GM19240 (cell line): ENCODE data around the gene PTDSS2.
"Not testable (repeated sequence)": the region's sequence is repeated elsewhere in the genome, so short reads cannot be mapped to it uniquely, and the experiment has no call there.

Experiments
- DNase-seq: peaks from one replicate; pipeline ENCODE4 v3.0.0; 2011; ENCODE audit warnings: low spot score; ENCODE audit not compliant: insufficient read length

The PTDSS2 gene

DNA sequence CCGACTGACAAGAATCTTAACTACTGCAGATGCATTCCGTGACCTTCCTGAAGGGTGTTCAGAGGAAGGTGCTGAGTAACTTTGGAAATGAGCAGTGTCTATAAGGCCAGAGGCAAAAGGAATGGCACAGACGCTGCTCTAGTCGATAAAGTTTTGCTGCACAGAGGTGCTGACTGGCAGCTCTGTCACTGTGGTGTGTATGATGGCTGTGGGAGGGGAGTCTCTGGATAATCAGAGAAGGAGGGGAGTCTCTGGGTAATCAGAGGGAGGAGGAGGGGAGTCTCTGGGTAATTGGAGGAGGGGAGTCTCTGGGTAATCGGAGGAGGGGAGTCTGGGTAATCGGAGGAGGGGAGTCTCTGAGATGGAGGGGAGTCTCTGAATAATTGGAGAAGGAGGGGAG is 18.4 kb downstream of the PTDSS2 start:
- no peak for DNase-seq

DNA sequence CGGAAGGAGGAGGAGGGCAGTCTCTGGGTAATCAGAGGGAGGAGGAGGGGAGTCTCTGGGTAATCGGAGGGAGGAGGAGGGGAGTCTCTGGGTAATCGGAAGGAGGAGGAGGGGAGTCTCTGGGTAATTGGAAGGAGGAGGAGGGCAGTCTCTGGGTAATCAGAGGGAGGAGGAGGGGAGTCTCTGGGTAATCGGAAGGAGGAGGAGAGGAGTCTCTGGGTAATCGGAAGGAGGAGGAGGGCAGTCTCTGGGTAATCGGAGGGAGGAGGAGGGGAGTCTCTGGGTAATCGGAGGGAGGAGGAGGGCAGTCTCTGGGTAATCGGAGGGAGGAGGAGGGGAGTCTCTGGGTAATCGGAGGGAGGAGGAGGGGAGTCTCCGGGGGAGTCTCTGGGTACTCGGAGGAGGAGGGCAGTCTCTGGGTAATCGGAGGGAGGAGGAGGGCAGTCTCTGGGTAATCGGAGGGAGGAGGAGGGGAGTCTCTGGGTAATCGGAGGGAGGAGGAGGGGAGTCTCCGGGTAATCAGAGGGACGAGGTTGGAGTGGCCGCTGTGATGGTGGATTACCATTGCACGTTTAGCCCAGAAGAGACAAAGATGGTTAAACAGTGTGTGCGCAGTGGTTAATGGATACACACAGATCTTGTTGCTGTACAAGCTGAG is 19.1 kb downstream of the PTDSS2 start:
- not testable (repeated sequence) for DNase-seq

DNA sequence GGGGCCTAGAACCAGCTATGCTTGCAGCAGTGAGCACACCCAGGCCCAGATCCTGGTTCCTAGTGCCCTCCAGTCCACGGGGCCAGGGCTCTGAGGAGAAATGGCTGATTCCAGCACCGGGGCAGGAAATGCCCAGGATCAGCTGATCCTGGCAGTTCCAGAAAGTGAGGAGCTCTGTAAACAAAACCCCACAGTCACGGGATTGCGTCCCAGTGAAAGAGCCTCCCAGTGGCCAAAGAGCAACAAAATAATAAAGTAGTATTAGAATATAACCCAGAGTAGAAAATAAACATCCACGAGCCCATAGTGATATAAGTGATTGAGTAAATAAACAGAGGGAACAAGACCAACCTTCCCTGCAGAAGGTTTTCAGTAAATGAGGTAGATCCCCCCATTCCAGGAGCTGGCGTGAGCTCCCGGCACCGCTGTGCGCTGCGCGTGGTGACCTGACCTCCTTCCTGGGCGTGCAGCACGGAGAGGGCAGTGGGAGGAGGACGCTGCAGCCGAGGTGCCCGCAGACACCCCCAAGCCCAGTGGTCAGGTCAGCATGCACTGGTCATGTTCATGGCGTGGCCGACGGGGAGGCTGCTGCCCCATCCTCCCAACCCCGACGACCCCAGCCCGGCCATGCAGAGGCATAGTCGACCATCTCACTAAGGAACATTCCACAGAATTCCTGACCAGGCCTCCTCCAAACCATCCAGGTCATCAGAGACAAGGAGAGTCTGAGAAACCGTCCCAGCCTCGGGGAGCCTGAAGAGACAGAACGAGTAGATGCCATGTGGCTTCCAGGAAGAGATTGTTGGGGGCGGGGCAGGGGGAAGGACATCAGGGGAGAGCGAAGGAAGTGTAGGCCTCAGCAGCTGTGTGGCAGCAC is 19.8 kb downstream of the PTDSS2 start:
- no peak for DNase-seq

DNA sequence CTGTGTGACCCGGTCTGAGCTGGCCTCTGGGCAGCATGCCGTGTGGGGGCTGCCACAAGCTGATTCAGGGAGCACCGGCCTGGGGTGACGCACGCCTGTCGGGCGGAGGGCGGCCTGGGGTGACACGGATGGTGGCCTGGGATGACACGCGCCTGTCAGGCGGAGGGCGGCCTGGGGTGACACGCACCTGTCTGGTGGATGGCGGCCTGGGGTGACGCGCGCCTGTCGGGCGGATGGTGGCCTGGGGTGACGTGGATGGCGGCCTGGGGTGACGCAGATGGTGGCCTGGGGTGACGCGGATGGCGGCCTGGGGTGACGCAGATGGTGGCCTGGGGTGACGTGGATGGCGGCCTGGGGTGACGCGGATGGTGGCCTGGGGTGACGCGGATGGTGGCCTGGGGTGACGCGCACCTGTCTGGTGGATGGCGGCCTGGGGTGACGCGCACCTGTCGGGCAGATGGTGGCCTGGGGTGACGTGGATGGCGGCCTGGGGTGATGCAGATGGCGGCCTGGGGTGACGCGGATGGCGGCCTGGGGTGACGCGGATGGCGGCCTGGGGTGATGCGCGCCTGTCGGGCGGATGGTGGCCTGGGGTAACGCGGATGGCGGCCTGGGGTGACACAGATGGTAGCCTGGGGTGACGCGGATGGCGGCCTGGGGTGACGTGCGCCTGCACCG is 21.5 kb downstream of the PTDSS2 start:
- no peak for DNase-seq

DNA sequence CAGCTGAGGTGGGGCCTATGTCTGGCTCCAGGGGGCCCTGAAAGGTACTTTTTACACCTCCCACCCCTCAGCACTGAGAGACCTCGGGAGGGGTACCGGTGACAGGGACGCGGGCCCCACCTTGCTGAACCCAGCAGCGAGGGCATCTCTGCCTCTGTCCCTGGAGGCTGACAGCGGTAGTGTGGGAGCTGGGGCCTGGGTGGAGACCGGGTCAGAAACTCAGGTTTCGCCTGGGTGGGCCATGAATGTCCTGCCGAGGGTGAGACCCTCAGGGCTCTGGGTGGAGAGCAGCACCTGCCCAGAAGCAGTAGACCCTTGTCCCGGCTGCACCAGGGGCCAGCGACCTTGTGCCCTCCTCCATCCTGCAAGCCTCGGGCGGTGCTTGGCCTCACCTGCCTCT is 22.2 kb downstream of the PTDSS2 start:
- no peak for DNase-seq

DNA sequence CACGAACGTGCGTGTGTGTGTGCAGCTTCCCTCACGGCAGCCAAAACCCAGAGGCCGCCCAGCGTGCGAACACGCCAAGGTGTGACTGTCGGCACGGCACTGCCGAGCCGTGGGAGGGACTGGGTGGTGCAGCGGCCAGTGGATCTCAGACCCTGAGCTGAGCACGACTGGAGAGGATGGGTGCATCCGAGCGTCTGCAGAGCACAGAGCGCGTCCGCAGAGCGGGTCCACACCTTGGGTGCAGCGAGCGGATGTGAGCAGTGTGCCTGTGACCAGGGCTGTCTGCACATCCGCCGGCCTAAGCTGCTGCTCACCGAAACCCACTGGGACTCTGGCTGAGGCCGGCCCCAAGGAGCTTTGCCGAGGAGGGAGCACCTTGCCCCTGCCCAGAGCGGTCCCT is 22.7 kb downstream of the PTDSS2 start:
- DNase-seq = no peak

DNA sequence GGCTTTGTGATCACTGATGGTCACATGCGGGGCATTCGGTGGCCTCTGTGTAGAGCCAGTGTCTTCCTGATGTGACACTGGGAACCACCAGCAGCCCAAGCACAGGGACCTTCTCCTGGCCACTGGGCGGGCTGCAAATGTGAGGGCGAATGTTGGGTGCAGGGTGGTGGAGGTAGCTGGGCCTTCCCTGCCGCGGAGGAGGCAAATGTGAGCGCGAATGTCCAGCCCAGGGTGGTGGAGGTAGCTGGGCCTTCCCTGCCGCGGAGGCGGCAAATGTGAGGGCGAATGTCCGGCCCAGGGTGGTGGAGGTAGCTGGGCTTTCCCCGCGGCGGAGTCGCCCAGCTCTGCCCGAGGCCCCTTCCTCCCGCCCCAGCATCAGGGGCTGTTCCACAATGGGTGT is 23.3 kb downstream of the PTDSS2 start:
- no peak for DNase-seq

DNA sequence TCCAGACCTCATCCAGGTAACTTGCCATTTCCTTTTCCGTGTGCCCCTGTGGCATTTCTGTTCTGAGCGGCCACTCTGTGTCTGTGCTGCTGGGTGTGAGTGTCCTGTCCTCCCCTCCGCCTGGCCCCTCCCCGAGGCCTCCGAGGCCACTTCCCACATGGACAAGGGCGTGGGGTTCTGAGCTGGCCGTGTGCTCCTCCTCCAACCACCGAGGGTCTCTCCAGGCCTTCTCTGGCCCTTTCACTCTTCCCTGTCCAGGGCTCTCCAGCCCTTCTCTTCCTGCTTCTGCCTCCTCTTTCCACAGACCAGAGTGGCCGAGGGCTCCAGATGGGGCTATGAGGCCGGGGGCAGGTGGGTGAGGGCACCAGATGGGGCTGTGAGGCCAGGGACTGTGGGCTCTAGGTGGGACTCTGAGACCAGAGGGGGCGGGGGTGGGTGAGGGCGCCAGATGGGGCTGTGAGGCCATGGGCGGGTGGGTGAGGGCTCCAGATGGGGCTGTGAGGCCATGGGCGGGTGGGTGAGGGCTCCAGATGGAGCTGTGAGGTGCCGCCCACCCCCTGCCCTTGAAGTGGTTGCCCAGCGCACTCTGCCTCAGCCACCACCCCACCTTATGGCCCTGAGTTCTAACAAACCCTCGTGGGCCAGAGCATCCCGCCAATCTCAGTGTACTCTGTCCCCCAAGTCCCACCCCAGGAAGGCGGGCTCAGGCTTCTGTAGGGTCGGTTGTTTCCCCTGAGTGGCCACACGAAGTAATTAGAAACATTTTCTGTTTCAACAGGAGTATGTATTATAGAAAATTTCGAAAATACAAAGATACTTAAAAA is 24.1 kb downstream of the PTDSS2 start:
- DNase-seq = no peak

DNA sequence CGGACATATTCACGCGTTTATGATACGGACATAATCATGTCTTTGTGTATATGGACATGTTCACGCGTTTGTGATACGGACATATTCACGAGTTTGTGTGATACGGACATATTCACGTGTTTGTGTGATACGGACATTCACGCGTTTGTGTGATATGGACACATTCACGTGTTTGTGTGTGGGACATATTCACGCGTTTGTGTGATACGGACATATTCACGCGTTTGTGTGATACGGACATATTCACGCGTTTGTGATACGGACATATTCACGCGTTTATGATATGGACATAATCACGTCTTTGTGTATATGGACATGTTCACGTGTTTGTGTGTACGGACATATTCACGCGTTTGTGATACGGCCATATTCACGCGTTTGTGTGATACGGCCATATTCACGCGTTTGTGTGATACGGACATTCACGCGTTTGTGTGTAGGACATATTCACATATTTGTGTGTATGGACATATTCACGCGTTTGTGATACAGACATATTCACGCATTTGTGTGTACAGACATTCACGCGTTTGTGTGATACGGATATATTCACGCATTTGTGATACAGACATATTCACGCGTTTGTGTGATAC is 24.9 kb downstream of the PTDSS2 start:
- DNase-seq = no peak

DNA sequence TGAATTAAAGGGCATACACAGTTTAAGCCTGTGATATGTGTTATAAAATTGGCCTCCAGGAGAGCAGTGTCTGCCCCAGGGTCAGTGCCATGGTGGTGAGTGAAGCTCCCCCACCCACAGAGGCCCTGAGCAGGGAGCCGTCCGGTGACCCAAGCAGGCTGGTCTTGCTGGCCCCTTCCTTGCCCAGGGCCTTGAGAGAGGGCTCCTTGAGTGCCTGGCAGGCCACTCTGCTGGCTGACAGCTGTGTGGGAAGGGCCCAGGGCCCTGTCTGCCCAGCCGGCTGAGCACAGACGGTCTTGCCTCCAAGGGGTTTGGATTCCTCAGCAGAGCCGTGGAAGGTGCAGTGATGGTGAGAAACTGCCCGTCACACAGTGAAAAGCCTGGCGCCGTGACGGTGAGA is 25.9 kb downstream of the PTDSS2 start:
- no peak for DNase-seq

DNA sequence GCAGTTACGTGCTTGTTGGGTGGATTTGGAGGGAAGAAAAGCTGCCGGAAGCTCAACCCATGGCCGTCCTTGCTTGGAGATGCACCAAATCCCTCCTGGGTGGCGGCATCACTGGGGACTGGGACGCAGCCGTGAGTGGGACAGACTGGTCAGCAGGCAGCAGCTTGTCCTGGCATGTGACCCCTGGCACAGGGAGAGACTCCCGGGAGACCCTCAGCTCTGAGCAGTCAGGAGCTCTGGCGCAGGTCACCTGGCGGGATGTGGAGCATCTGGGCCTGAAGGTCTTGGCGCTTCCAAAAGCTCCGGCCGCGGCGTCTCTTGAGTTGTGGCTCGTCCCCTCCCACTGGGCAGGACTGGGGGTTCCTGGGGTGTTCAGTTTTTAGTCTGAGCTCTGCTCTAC is 26.3 kb downstream of the PTDSS2 start:
- no peak for DNase-seq

DNA sequence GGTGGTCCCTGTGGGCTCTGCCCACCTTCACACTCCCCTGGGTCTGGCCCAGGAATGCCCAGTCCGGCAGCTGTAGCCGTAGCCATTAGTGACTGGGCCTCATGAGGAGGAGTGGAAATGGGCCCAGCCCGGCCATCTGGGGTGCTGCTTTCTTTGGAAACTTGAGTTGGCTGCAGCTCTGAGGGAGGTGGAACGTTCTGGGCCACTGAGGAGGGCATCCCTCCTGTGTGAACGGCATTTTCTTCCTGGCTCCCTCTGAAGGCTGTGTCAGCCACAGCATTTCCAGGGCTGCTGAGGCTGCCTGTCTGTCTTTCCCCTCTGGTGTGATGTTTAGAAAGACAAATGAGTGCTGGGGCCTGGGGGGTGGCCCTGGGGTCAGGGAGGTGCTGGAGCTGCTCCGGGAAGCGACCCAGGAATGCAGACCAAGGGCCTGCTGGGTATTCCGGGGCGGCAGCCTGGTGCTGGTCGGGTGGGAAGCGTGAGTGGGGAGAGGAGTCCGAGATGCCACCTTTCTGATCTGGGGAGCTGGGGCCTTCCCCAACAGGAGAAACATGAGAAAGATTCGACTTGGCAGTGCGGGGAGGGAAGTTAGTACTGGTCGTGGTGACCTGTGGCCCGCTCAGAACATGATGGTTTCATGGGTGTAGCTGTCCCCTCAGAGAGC is 27.1 kb downstream of the PTDSS2 start:
- DNase-seq = no peak

DNA sequence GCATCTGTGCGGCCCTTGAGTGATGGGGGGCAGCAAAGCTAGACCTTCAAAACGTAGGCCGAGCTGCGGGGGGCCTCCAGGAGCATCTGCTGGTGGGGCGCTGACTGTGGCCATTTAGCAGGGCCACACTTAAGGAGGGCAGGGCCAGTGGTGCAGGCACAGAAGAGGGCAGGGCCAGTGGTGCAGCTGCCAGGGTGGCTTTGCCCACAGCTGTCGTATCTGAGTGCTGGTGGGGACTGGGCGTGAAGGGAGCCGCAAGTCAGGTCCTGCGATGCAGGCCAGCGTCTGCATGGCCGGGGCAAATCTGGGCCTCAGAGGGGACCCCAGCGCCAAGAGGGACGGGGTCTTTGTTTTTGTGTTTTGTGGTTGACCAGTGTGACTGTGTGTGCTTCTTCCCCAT is 29.2 kb downstream of the PTDSS2 start:
- DNase-seq = no peak

DNA sequence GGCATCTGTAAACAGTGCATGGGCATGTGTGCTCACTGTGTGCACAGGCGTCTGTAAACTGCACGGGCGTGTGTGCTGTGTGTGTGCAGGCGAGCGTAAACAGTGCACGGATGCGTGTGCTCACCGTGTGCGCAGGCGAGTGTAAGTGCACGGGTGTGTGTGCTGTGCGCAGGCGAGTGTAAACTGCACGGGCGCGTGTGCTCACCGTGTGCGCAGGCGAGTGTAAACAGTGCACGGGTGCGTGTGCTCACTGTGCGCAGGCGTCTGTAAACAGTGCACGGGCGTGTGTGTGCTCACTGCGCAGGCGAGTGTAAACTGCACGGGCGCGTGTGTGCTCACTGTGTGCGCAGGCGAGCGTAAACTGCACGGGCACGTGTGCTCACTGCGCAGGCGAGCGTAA is 34.5 kb downstream of the PTDSS2 start:
- no peak for DNase-seq

DNA sequence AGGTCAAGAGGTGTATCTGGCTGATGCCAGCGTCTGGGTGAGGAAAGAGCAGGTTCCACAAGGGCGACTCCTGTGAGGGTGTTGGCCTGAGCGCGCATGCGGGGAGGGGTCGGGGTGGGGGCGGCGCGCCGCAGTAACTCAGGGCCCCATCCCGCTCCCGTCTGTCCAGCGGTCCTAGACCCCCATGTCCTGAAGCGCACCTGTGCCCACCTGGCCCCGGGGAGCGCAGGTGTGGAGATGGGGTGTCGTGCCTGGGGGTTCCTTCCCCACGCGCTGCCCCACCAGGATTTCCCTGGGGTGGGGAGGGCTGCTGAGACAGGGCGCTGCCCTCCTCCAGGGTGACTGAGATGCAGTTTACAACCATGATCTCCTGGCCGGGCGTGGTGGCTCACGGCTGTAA is 36.1 kb downstream of the PTDSS2 start:
- DNase-seq = no peak

DNA sequence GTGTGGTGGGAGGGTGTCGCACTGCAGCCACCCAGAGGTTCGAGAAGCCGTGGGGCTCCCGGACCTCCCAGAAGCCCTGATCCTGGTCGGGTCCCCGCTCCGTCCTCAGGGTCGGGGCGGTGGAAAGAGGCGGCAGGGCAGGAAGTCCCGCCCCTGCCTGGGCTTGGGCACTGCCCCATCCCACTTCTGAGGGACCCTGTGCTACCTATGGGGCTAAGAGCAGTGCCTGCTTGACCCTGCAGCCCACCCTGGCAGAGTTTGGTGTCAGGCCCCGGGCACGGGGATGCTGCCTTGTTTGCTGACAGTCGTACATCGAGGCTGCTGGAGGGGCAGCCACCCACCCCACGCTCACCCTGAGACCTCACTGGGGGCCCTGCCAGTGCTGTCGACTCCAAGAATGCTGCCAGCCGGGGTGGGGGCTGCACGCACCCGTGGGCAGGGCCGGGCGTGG is 37.5 kb downstream of the PTDSS2 start:
- no peak for DNase-seq

DNA sequence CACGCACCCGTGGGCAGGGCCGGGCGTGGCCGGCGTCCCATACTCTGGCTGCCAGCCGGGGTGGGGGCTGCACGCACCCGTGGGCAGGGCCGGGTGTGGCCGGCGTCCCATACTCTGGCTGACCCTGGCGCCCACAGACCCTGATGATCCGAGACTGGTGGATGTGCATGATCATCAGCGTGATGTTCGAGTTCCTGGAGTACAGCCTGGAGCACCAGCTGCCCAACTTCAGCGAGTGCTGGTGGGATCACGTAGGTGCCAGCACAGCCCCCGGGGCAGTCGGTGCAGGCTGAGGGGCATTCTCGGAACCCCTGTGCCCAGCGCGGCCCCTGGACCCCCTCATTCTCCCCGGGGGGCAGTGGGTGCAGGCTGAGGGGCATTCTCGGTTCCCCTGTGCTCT is 38.0 kb downstream of the PTDSS2 start:
- no peak for DNase-seq

DNA sequence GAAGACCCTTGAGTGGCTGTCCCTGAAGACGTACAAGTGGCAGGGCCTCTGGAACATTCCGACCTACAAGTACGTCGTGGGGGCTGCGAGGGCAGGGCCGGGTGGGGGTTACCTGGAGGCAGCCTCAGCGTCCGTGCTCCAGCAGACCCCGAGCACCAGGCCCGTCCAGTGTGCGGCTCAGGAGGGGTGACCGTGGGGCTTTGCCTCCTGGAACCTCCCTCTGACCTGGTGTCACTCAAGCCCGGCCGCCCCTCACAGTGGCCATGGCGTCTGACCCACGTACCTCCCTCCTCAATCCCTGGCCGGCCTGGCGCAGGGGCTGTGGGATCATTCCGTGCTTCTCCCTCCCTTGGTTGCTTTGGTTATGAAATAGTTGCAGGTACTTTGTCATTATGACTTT is 38.5 kb downstream of the PTDSS2 start:
- no peak for DNase-seq

DNA sequence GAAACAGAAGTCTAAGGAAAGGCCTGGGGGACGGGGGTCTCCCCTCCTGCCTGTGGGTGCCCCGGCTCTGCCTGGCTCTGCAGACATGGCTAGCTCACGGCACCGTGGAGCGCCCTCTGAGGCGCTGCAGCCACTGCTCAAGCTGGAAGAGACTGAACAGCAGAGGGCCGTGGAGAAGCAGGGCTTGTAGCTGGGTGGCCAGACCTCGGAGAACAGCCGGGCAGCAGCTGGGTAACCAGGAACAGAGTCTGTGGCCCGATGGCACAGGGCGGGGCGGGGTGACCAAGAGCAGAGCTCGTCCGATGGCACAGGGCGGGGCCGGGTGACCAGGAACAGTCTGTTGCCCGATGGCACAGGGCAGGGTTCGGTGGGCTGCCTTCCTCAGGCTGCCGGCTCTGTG is 38.9 kb downstream of the PTDSS2 start:
- no peak for DNase-seq

DNA sequence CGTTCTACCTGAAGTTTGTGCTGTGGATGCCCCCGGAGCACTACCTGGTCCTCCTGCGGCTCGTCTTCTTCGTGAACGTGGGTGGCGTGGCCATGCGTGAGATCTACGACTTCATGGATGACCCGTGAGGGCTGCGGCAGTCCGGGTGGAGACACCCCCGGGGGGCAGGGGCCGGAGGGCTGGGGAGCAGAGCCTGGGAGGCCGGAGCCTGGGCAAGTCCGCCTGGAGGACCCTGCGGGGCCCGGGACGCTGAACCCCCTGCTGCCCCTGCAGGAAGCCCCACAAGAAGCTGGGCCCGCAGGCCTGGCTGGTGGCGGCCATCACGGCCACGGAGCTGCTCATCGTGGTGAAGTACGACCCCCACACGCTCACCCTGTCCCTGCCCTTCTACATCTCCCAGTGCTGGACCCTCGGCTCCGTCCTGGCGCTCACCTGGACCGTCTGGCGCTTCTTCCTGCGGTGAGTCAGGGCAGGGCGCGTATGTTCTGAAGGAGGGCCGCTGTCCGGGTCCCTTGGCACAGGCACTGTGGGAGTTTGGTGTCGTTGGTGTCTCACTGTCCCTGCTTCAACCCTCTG is 39.6 kb downstream of the PTDSS2 start:
- no peak for DNase-seq
